HFFc6 (cell line): ENCODE data around the gene SLC16A3. TPM values are rescaled to one million over a fixed set of nuclear protein-coding genes. Genes with fewer than 3 reads are reported as not detected.

Source experiments
- DNase-seq: peaks from one replicate; pipeline ENCODE4 v3.0.0-alpha.2; 2018
- H3K27ac Mint-ChIP-seq: 2 replicates; pipeline ENCODE4 v1.8.0; 2020; ENCODE audit warnings: mild to moderate bottlenecking, mixed read lengths
- H3K27me3 Mint-ChIP-seq: 2 replicates; pipeline ENCODE4 v1.8.0; 2021; ENCODE audit warnings: mild to moderate bottlenecking, moderate library complexity, mixed read lengths; ENCODE audit not compliant: insufficient read depth
- H3K36me3 Mint-ChIP-seq: 2 replicates; pipeline ENCODE4 v1.8.0; 2021; ENCODE audit warnings: low read depth, mixed read lengths
- H3K4me1 Mint-ChIP-seq: 2 replicates; pipeline ENCODE4 v1.8.0; 2020; ENCODE audit warnings: low read depth, mixed read lengths
- H3K4me3 Mint-ChIP-seq: 2 replicates; pipeline ENCODE4 v1.8.0; 2020; ENCODE audit warnings: mild to moderate bottlenecking, moderate library complexity, mixed read lengths
- H3K9me3 Mint-ChIP-seq: 2 replicates; pipeline ENCODE4 v1.8.0; 2020; ENCODE audit warnings: mild to moderate bottlenecking, mixed read lengths
- total RNA-seq, 6 experiments: library from RNA; stranded (reverse); fragmentation: NEBNext Ultra II Directional; extraction: Animal tissue kit (Norgen Biotek cat#: 25700); gene quantifications; 2 replicates in 1 of 6; 3 replicates in 5 of 6; pipeline ENCODE4 v1.2.3, GENCODE V29; 2021
- TF ChIP-seq, protein P1 (sequence below): fragments of 200-600 bp; sonication (generic); IDR thresholded peaks from 2 replicates; pipeline ENCODE4 v1.5.0; 2021; ENCODE audit warnings: antibody characterized with exemption, mild to moderate bottlenecking

The SLC16A3 gene
- total RNA-seq, 6 experiments from 2014 or later = 475 to 624 (median 523) TPM

GRCh38 chr17:82195675-82196672, 32.9 kb upstream of the SLC16A3 start:
- no peak for DNase-seq
- Mint-ChIP-seq H3K4me3 (no peak overlapping the region), H3K4me1 (no peaks in the 10 kb centered on the region), H3K27ac (no peak overlapping the region), H3K9me3 (no peaks in the 10 kb centered on the region), H3K27me3 (no peaks in the 10 kb centered on the region; the same call in 1 of the 2 replicates), H3K36me3 (peaks cover 11% of the 10 kb centered on the region)
- TF ChIP-seq, protein P1, sequence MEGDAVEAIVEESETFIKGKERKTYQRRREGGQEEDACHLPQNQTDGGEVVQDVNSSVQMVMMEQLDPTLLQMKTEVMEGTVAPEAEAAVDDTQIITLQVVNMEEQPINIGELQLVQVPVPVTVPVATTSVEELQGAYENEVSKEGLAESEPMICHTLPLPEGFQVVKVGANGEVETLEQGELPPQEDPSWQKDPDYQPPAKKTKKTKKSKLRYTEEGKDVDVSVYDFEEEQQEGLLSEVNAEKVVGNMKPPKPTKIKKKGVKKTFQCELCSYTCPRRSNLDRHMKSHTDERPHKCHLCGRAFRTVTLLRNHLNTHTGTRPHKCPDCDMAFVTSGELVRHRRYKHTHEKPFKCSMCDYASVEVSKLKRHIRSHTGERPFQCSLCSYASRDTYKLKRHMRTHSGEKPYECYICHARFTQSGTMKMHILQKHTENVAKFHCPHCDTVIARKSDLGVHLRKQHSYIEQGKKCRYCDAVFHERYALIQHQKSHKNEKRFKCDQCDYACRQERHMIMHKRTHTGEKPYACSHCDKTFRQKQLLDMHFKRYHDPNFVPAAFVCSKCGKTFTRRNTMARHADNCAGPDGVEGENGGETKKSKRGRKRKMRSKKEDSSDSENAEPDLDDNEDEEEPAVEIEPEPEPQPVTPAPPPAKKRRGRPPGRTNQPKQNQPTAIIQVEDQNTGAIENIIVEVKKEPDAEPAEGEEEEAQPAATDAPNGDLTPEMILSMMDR = no peak

DNA sequence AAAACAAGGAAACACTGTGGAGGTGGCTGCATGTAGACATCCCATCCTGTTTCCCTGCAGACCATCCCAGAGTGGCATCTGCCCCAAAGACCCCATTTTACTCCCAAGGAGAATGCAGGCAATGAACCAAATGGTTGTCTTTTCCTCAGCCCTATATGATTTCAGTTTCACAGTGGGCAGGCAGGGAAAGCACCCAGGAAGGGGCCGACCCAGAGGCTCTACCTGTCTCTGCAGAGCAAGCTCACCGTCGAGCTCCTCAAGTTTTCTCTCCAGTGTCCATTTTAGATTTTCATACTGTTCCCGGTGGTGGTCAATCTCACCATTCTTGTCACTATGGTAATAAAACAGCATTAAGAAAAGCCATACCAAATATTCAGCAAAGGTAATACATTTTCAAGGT, 30.8 kb upstream of the SLC16A3 start:
- Mint-ChIP-seq H3K27ac (no peak overlapping the region), H3K27me3 (no peaks in the 10 kb centered on the region; the same call in 1 of the 2 replicates), H3K4me1 (no peaks in the 10 kb centered on the region), H3K9me3 (no peaks in the 10 kb centered on the region), H3K36me3 (peaks cover 11% of the 10 kb centered on the region), H3K4me3 (no peak overlapping the region)
- TF ChIP-seq, protein P1 = no peak
- no peak for DNase-seq

GRCh38 chr17:82199496-82199895, 29.3 kb upstream of the SLC16A3 start:
- Mint-ChIP-seq H3K36me3 (peaks cover 5% of the 10 kb centered on the region), H3K27me3 (no peaks in the 10 kb centered on the region), H3K9me3 (no peaks in the 10 kb centered on the region), H3K4me1 (peaks cover 4% of the 10 kb centered on the region), H3K27ac (no peak overlapping the region), H3K4me3 (no peak overlapping the region)
- no peak for DNase-seq
- TF ChIP-seq, protein P1 = no peak

GRCh38 chr17:82200135-82200534, 28.7 kb upstream of the SLC16A3 start:
- Mint-ChIP-seq H3K36me3 (peaks cover 5% of the 10 kb centered on the region), H3K9me3 (no peaks in the 10 kb centered on the region), H3K4me1 (peaks cover 10% of the 10 kb centered on the region), H3K4me3 (no peak overlapping the region), H3K27me3 (no peaks in the 10 kb centered on the region), H3K27ac (no peak overlapping the region)
- TF ChIP-seq, protein P1 = no peak
- DNase-seq = no peak

GRCh38 chr17:82200743-82201497, 27.9 kb upstream of the SLC16A3 start:
- no peak overlapping the region for H3K4me3 Mint-ChIP-seq
- TF ChIP-seq, protein P1 = no peak
- no peak for DNase-seq
- H3K4me1 Mint-ChIP-seq = peaks cover 18% of the 10 kb centered on the region
- no peaks in the 10 kb centered on the region for H3K9me3 Mint-ChIP-seq
- H3K27me3 Mint-ChIP-seq = no peaks in the 10 kb centered on the region; the same call in 1 of the 2 replicates
- peaks cover 5% of the 10 kb centered on the region; the same call in 1 of the 2 replicates for H3K36me3 Mint-ChIP-seq
- H3K27ac Mint-ChIP-seq = no peak overlapping the region
